ENCODE data around the gene REC8.

DNA sequence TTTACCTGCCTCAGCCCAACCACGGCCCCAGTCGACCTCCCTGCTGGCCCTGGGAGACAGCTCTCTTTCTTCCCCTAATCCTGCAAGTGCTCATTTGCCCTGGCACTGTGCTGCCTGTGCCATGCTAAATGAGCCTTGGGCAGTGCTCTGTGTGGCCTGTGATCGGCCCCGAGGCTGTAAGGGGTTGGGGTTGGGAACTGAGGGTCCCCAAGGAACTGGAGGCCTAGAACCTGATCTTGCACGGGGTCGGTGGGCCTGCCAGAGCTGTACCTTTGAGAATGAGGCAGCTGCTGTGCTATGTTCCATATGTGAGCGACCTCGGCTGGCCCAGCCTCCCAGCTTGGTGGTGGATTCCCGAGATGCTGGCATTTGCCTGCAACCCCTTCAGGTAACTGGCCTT, 21.8 kb upstream of the REC8 start:
- TF ChIP-seq EZH2 (IDR thresholded peaks at IDR 0.05; ENCODE audit: low read depth): no peak
- TF ChIP-seq, protein P1, sequence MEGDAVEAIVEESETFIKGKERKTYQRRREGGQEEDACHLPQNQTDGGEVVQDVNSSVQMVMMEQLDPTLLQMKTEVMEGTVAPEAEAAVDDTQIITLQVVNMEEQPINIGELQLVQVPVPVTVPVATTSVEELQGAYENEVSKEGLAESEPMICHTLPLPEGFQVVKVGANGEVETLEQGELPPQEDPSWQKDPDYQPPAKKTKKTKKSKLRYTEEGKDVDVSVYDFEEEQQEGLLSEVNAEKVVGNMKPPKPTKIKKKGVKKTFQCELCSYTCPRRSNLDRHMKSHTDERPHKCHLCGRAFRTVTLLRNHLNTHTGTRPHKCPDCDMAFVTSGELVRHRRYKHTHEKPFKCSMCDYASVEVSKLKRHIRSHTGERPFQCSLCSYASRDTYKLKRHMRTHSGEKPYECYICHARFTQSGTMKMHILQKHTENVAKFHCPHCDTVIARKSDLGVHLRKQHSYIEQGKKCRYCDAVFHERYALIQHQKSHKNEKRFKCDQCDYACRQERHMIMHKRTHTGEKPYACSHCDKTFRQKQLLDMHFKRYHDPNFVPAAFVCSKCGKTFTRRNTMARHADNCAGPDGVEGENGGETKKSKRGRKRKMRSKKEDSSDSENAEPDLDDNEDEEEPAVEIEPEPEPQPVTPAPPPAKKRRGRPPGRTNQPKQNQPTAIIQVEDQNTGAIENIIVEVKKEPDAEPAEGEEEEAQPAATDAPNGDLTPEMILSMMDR (conservative IDR thresholded peaks at IDR 0.05): no peak
